H1 (cell line): Measurements from ENCODE around the gene CLN5. TPM values are rescaled to one million over a fixed set of nuclear protein-coding genes. Genes with fewer than 3 reads are reported as not detected.

Experiments used
- CTCF ChIA-PET: fragments of 300-600 bp; sonication (Branson Sonifier 250); formaldehyde crosslinking; loops from one replicate; lab custom pipeline; 2021; ENCODE audit not compliant: partially characterized antibody; lab: Charles Lee
- POLR2A ChIA-PET: fragments of 300-600 bp; sonication (Branson Sonifier 250); formaldehyde crosslinking; loops from one replicate; lab custom pipeline; 2021; ENCODE audit warnings: inconsistent platforms; ENCODE audit not compliant: partially characterized antibody; lab: Charles Lee
- DNase-seq, 2 experiments: peaks; one replicate each; pipeline versions ENCODE4 v3.0.0 to v3.0.0-alpha.2; 2010 to 2022; ENCODE audit warnings: low spot score in 2 of 2, low read depth in 1 of 2, mixed read lengths in 1 of 2
- FAIRE-seq: peaks from 2 replicates; lab custom pipeline; 2011; peaks lifted over from hg19 to GRCh38; lab: Jason Lieb, UNC
- H2AFZ ChIP-seq: 2 replicates; pipeline ENCODE4 v1.8.1; 2012; ENCODE audit warnings: low read length, inconsistent platforms
- H2AK5ac ChIP-seq: 2 replicates; pipeline ENCODE4 v1.6.1; 2013; ENCODE audit warnings: low read depth, low read length
- H2BK120ac ChIP-seq: replicated peaks from 2 replicates; pipeline ENCODE3; 2013; ENCODE audit warnings: low read depth, low read length, inconsistent platforms
- H2BK12ac ChIP-seq: 2 replicates; pipeline ENCODE4 v1.6.1; 2013; ENCODE audit warnings: low read depth, low read length
- H2BK15ac ChIP-seq: 2 replicates; pipeline ENCODE4 v1.6.1; 2013; ENCODE audit warnings: low read length
- H2BK20ac ChIP-seq: 2 replicates; pipeline ENCODE4 v1.6.1; 2013; ENCODE audit warnings: low read length
- H2BK5ac ChIP-seq: 2 replicates; pipeline ENCODE4 v1.6.1; 2013; ENCODE audit warnings: low read depth, low read length
- H3K14ac ChIP-seq: 2 replicates; pipeline ENCODE4 v1.6.1; 2013; ENCODE audit warnings: inconsistent platforms; ENCODE audit not compliant: insufficient read length
- H3K18ac ChIP-seq: 2 replicates; pipeline ENCODE4 v1.6.1; 2013; ENCODE audit warnings: low read length; ENCODE audit errors: extremely low read depth
- H3K23ac ChIP-seq: 2 replicates; pipeline ENCODE4 v1.6.1; 2013; ENCODE audit warnings: inconsistent platforms; ENCODE audit not compliant: insufficient read length
- H3K23me2 ChIP-seq: 2 replicates; pipeline ENCODE4 v1.6.1; 2013; ENCODE audit warnings: low read depth, low read length
- H3K27ac ChIP-seq: 2 replicates; pipeline ENCODE4 v1.6.1; 2011; ENCODE audit warnings: low read depth, low read length, inconsistent platforms
- H3K27me3 ChIP-seq, 4 experiments: replicated peaks in 1 of 4; 1 replicate in 1 of 4; 2 replicates in 3 of 4; pipeline versions ENCODE4 v1.6.1 to v1.8.1; 2011 to 2013; ENCODE audit warnings: low read length in 3 of 4, mild to moderate bottlenecking in 3 of 4, inconsistent platforms in 2 of 4, mixed read lengths in 2 of 4, moderate library complexity in 1 of 4; ENCODE audit not compliant: control insufficient read depth in 3 of 4, insufficient read depth in 3 of 4; ENCODE audit errors: extremely low read depth in 1 of 4
- H3K36me3 ChIP-seq, 4 experiments: 2 replicates each; pipeline versions ENCODE4 v1.6.1 to v1.8.1; 2011 to 2013; ENCODE audit warnings: mild to moderate bottlenecking in 4 of 4, low read length in 3 of 4, moderate library complexity in 2 of 4, control low read depth in 1 of 4, inconsistent platforms in 1 of 4; ENCODE audit not compliant: insufficient read depth in 4 of 4, control insufficient read depth in 2 of 4
- H3K4ac ChIP-seq: replicated peaks from 2 replicates; pipeline ENCODE3; 2013; ENCODE audit warnings: low read length, low read depth, mixed read lengths, inconsistent platforms; ENCODE audit not compliant: insufficient read length
- H3K4me1 ChIP-seq, 4 experiments: replicated peaks in 1 of 4; 1 replicate in 1 of 4; 2 replicates in 3 of 4; pipeline versions ENCODE4 v1.6.1 to v1.8.1; 2011 to 2013; ENCODE audit warnings: low read length in 3 of 4, inconsistent platforms in 2 of 4, mixed read lengths in 1 of 4; ENCODE audit not compliant: insufficient read depth in 4 of 4, control insufficient read depth in 3 of 4
- H3K4me2 ChIP-seq, 2 experiments: 2 replicates each; pipeline versions ENCODE4 v1.6.1 to v1.8.1; 2011 to 2013; ENCODE audit warnings: low read depth in 2 of 2, low read length in 2 of 2, control low read depth in 1 of 2, inconsistent platforms in 1 of 2, mild to moderate bottlenecking in 1 of 2; ENCODE audit not compliant: insufficient read depth in 1 of 2
- H3K4me3 ChIP-seq, 4 experiments: fragments of 200-600, 300-600 bp in 1 of 4; sonication (generic), shearing (Covaris generic), sonication (Bioruptor Twin) in 1 of 4; 2 replicates each; pipeline versions ENCODE4 v1.5.1 to v1.8.1; 2011 to 2016; ENCODE audit warnings: low read length in 4 of 4, low read depth in 3 of 4, control low read depth in 2 of 4, inconsistent platforms in 2 of 4, mild to moderate bottlenecking in 2 of 4, mixed read lengths in 1 of 4, moderate library complexity in 1 of 4; ENCODE audit not compliant: insufficient read depth in 2 of 4; ENCODE audit errors: extremely low read depth in 1 of 4
- H3K56ac ChIP-seq: replicated peaks from 2 replicates; pipeline ENCODE3; 2013; ENCODE audit warnings: low read depth, mild to moderate bottlenecking, mixed read lengths, low read length, inconsistent platforms; ENCODE audit not compliant: insufficient read length
- H3K79me1 ChIP-seq: 2 replicates; pipeline ENCODE4 v1.6.1; 2013; ENCODE audit warnings: low read depth, low read length, control low read depth
- H3K79me2 ChIP-seq, 2 experiments: 2 replicates each; pipeline versions ENCODE4 v1.6.1 to v1.8.1; 2012 to 2013; ENCODE audit warnings: low read length in 2 of 2, mild to moderate bottlenecking in 2 of 2, inconsistent platforms in 1 of 2; ENCODE audit not compliant: insufficient read depth in 2 of 2, control insufficient read depth in 1 of 2
- H3K9ac ChIP-seq, 4 experiments: replicated peaks in 1 of 4; 1 replicate in 1 of 4; 2 replicates in 3 of 4; pipeline versions ENCODE4 v1.6.1 to v1.8.1; 2011 to 2013; ENCODE audit warnings: low read depth in 3 of 4, low read length in 3 of 4, control low read depth in 2 of 4, mild to moderate bottlenecking in 2 of 4, moderate library complexity in 2 of 4, inconsistent platforms in 1 of 4; ENCODE audit errors: extremely low read depth in 1 of 4
- H3K9me3 ChIP-seq, 2 experiments: 2 replicates each; pipeline versions ENCODE4 v1.6.1 to v1.8.1; 2012 to 2013; ENCODE audit warnings: mild to moderate bottlenecking in 2 of 2, moderate library complexity in 2 of 2, control low read depth in 1 of 2, inconsistent platforms in 1 of 2, low read depth in 1 of 2, low read length in 1 of 2, mixed read lengths in 1 of 2; ENCODE audit not compliant: insufficient read depth in 2 of 2
- H4K20me1 ChIP-seq, 2 experiments: replicated peaks in 1 of 2; 2 replicates each; pipeline versions ENCODE3 to v1.8.1; 2011 to 2013; ENCODE audit warnings: inconsistent platforms in 2 of 2, low read length in 2 of 2, mild to moderate bottlenecking in 1 of 2; ENCODE audit not compliant: insufficient read depth in 2 of 2, control insufficient read depth in 1 of 2
- H4K5ac ChIP-seq: 2 replicates; pipeline ENCODE4 v1.6.1; 2013; ENCODE audit warnings: low read length, low read depth, mixed read lengths, inconsistent platforms; ENCODE audit not compliant: insufficient read length
- H4K8ac ChIP-seq: 2 replicates; pipeline ENCODE4 v1.8.0; 2013; ENCODE audit warnings: mild to moderate bottlenecking, moderate library complexity, low read length, inconsistent platforms; ENCODE audit not compliant: insufficient read depth; ENCODE audit errors: extremely low read depth
- H4K91ac ChIP-seq: replicated peaks from 2 replicates; pipeline ENCODE3; 2013; ENCODE audit warnings: low read length, mixed read lengths, inconsistent platforms; ENCODE audit not compliant: insufficient read length
- ATF3 ChIP-seq: IDR thresholded peaks from 2 replicates; pipeline ENCODE4 v1.6.1; 2011; ENCODE audit warnings: low read depth, mild to moderate bottlenecking, low read length; ENCODE audit not compliant: insufficient read depth
- CREB1 ChIP-seq: IDR thresholded peaks from 2 replicates; pipeline ENCODE4 v1.6.1; 2012; ENCODE audit warnings: inconsistent platforms
- EP300 ChIP-seq, 2 experiments: IDR thresholded peaks; 1 replicate in 1 of 2; 2 replicates in 1 of 2; pipeline ENCODE4 v1.6.1; 2011 to 2012; ENCODE audit warnings: low read depth in 2 of 2, low read length in 2 of 2, mild to moderate bottlenecking in 2 of 2, borderline replicate concordance in 1 of 2, inconsistent platforms in 1 of 2, moderate library complexity in 1 of 2
- NANOG ChIP-seq: IDR thresholded peaks from 2 replicates; pipeline ENCODE4 v1.6.1; 2011; ENCODE audit warnings: low read length, low read depth, mild to moderate bottlenecking, inconsistent platforms; ENCODE audit not compliant: insufficient read depth, poor library complexity, severe bottlenecking
- NRF1 ChIP-seq: IDR thresholded peaks from 2 replicates; pipeline ENCODE4 v1.6.1; 2011; ENCODE audit warnings: mild to moderate bottlenecking, low read depth, low read length, improper control_type of control experiment
- RAD21 ChIP-seq, 2 experiments: IDR thresholded peaks in 1 of 2; conservative IDR thresholded peaks in 1 of 2; 2 replicates each; pipeline ENCODE4 v1.6.1; 2011; ENCODE audit warnings: low read depth in 2 of 2, low read length in 2 of 2, improper control_type of control experiment in 1 of 2, inconsistent platforms in 1 of 2, mild to moderate bottlenecking in 1 of 2, moderate library complexity in 1 of 2
- RBBP5 ChIP-seq: IDR thresholded peaks from 2 replicates; pipeline ENCODE4 v1.7.1; 2012; ENCODE audit warnings: low read depth, mild to moderate bottlenecking, inconsistent platforms, low read length, moderate library complexity, borderline replicate concordance
- SIN3A ChIP-seq, 2 experiments: IDR thresholded peaks in 1 of 2; conservative IDR thresholded peaks in 1 of 2; 2 replicates each; pipeline ENCODE4 v1.6.1; 2011 to 2012; ENCODE audit warnings: low read length in 2 of 2, improper control_type of control experiment in 1 of 2, low read depth in 1 of 2, mild to moderate bottlenecking in 1 of 2
- SP4 ChIP-seq: IDR thresholded peaks from 2 replicates; pipeline ENCODE4 v1.6.1; 2012; ENCODE audit warnings: low read length, inconsistent platforms
- TBP ChIP-seq: IDR thresholded peaks from 2 replicates; pipeline ENCODE4 v1.6.1; 2011; ENCODE audit warnings: low read depth, low read length, improper control_type of control experiment
- TEAD4 ChIP-seq: IDR thresholded peaks from 2 replicates; pipeline ENCODE4 v1.6.1; 2012; ENCODE audit warnings: low read depth, low read length, inconsistent platforms, mixed read lengths
- WGBS, 2 experiments: shearing (Covaris generic) in 1 of 2; methylation state at CpG; one replicate each; pipeline versions ENCODE4 v1.1.6 to v1.1.7; 2013 to 2015; ENCODE audit warnings: low lambda C conversion rate in 2 of 2, mixed read lengths in 2 of 2, inconsistent platforms in 1 of 2, low coverage in 1 of 2, missing lambda C conversion rate in 1 of 2; ENCODE audit not compliant: insufficient replicate concordance in 2 of 2, insufficient coverage in 1 of 2, insufficient read length in 1 of 2; ENCODE audit errors: extremely low coverage in 1 of 2, missing lambda C conversion rate in 1 of 2; 5-methylcytosine and 5-hydroxymethylcytosine counted together
- polyA plus RNA-seq, 7 experiments: library from polyadenylated mRNA; depleted of rRNA in 3 of 7; stranded (reverse) in 5 of 7; unstranded in 2 of 7; fragments of >200 nt in 5 of 7; fragments of 200-250 nt in 2 of 7; gene quantifications; 1 replicate in 5 of 7; 2 replicates in 1 of 7; 4 replicates in 1 of 7; pipeline versions ENCODE4 v1.2.1 to v1.2.3, GENCODE V29; 2011 to 2013; ENCODE audit warnings: missing spikeins in 2 of 7, mixed read lengths in 2 of 7
- total RNA-seq: library from RNA; stranded (reverse); fragmentation: NEBNext Ultra II Directional; extraction: Animal tissue kit (Norgen Biotek cat#: 25700); gene quantifications from 2 replicates; pipeline ENCODE4 v1.2.1, GENCODE V29; 2021

CLN5 gene
- total and polyA plus RNA-seq, 2 of the 8 experiments (the other 6 are each of a cell fraction or from before 2014, with no cell fraction given), result 5.3 to 10.1 TPM

GRCh38 chr13:76980075-76980718 lies 11.7 kb upstream of the CLN5 start:
- H3K4me2 ChIP-seq, result peak overlapping the region in 1 of 2 experiments; percentile 41; a peak in 2 of 4 replicates
- H3K4ac ChIP-seq, result no peak overlapping the region
- no peaks in the 10 kb centered on the region for H4K20me1 ChIP-seq
- H2BK12ac ChIP-seq, result no peak overlapping the region
- H4K8ac ChIP-seq, result no peak overlapping the region
- peak; percentile 74 to 99 for DNase-seq
- no peak overlapping the region for H3K14ac ChIP-seq
- no peak overlapping the region for H3K27ac ChIP-seq
- H3K18ac ChIP-seq, result no peak overlapping the region
- POLR2A ChIA-PET, result interaction anchor here (0.8 to 1.2 kb wide), 2 partner anchors 11 to 24 kb away, joined by 3 to 4 read pairs; partner anchors contain the start of gene CLN5
- no peak overlapping the region for H2BK120ac ChIP-seq
- H3K4me1 ChIP-seq, result no peaks in the 10 kb centered on the region
- H3K79me2 ChIP-seq, result no peaks in the 10 kb centered on the region
- 11% methylated on average over 28 of the region's 34 CpGs; no CpG with 5 or more reads in 1 of the 2 experiments for WGBS, 2 experiments
- H2BK20ac ChIP-seq, result no peak overlapping the region
- H3K4me3 ChIP-seq, result no peak overlapping the region
- no peak overlapping the region for H4K5ac ChIP-seq
- H2AK5ac ChIP-seq, result no peak overlapping the region
- H3K79me1 ChIP-seq, result no peaks in the 10 kb centered on the region
- H4K91ac ChIP-seq, result no peak overlapping the region
- H3K23ac ChIP-seq, result no peak overlapping the region
- H2BK5ac ChIP-seq, result no peak overlapping the region
- H2BK15ac ChIP-seq, result no peak overlapping the region
- no peak for FAIRE-seq
- no peak overlapping the region for H2AFZ ChIP-seq
- H3K23me2 ChIP-seq, result no peaks in the 10 kb centered on the region
- no peaks in the 10 kb centered on the region for H3K36me3 ChIP-seq
- no peaks in the 10 kb centered on the region for H3K9me3 ChIP-seq
- CTCF ChIA-PET, result interaction anchor here (0.6 to 2.9 kb wide), 38 partner anchors 10 to 1112 kb away, joined by 3 to 38 read pairs (median 3); no protein-coding TSS in a partner anchor
- H3K56ac ChIP-seq, result no peak overlapping the region
- no peaks in the 10 kb centered on the region for H3K27me3 ChIP-seq
- no peak overlapping the region for H3K9ac ChIP-seq
- TF ChIP-seq CREB1 (peak; percentile 73), ATF3 (peak; percentile 16; the same call in 1 of the 2 replicates), NRF1 (peak; percentile 35; the same call in 1 of the 2 replicates), TEAD4 (peak; percentile 83), RAD21 (IDR thresholded peaks at IDR 0.05 in 1 of 2, conservative IDR thresholded peaks at IDR 0.05 in 1 of 2; ENCODE audit: low read depth in 2 of 2, low read length in 2 of 2) (peak; percentile 81 to 88), TBP (peak; percentile 12; the same call in 1 of the 2 replicates), NANOG (no peak), SIN3A (conservative IDR thresholded peaks at IDR 0.05 in 1 of 2, IDR thresholded peaks at IDR 0.05 in 1 of 2; ENCODE audit: low read depth in 1 of 2, low read length in 2 of 2) (0 out of 4 replicates have a peak, but pooled peaks of 1 of the 2 experiments have one; percentile 38), SP4 (no peak), EP300 (IDR thresholded peaks at IDR 0.05; ENCODE audit: borderline replicate concordance in 1 of 2, low read depth in 2 of 2, low read length in 2 of 2) (peak in 1 of 2 experiments; percentile 41; a peak in 1 of 3 replicates), RBBP5 (0 out of 2 replicates have a peak, but pooled peaks have one; percentile 29)
